Panc1 (cell line): Measurements from ENCODE around the gene SETMAR. TPM values are rescaled to one million over a fixed set of nuclear protein-coding genes. Genes with fewer than 3 reads are reported as not detected.

Experiments used
- ATAC-seq: fragments of 200-7000 bp; cut with Tn5 transposase; 2 replicates; pipeline ENCODE4 v1.9.1; 2020; ENCODE audit warnings: mild to moderate bottlenecking, moderate library complexity
- BruUV-seq: library from RNA; stranded (reverse); fragments of 400-500 nt; replicated peaks from 2 replicates; lab custom pipeline; 2021; lab: Mats Ljungman, UMichigan
- CTCF ChIA-PET: fragments of 300-600 bp; sonication (Branson Sonifier 250); formaldehyde crosslinking; loops from one replicate; lab custom pipeline; 2022; ENCODE audit warnings: antibody characterized with exemption; lab: Charles Lee
- POLR2A ChIA-PET: fragments of 300-600 bp; sonication (Branson Sonifier 250); formaldehyde crosslinking; loops from one replicate; lab custom pipeline; 2022; ENCODE audit warnings: antibody characterized with exemption; lab: Charles Lee
- DNase-seq: peaks from one replicate; pipeline ENCODE4 v3.0.0-alpha.2; 2010; ENCODE audit warnings: low read depth, low spot score
- H3K27ac ChIP-seq: 2 replicates; pipeline ENCODE4 v1.5.1; 2011; ENCODE audit warnings: mild to moderate bottlenecking, low read length, inconsistent platforms
- H3K27me3 ChIP-seq: fragments of 200-500 bp; sonication (Bioruptor generic); 2 replicates; pipeline ENCODE4 v1.6.0; 2014; ENCODE audit warnings: low read length, inconsistent platforms; ENCODE audit not compliant: control insufficient read depth, insufficient read depth
- H3K36me3 ChIP-seq: fragments of 200-500 bp; sonication (Bioruptor generic); 2 replicates; pipeline ENCODE4 v1.5.1; 2014; ENCODE audit warnings: inconsistent platforms, mild to moderate bottlenecking, low read length, moderate library complexity; ENCODE audit not compliant: control insufficient read depth, insufficient read depth
- H3K4me1 ChIP-seq: 2 replicates; pipeline ENCODE4 v1.5.1; 2011; ENCODE audit warnings: inconsistent platforms, mild to moderate bottlenecking, low read length, moderate library complexity; ENCODE audit not compliant: control insufficient read depth, insufficient read depth
- H3K4me3 ChIP-seq, 2 experiments: 2 replicates each; pipeline ENCODE4 v1.5.1; 2011 to 2012; ENCODE audit warnings: low read depth in 2 of 2, low read length in 2 of 2, mild to moderate bottlenecking in 2 of 2, inconsistent platforms in 1 of 2, moderate library complexity in 1 of 2
- H3K9me3 ChIP-seq: fragments of 200-500 bp; sonication (Bioruptor generic); 2 replicates; pipeline ENCODE4 v1.5.1; 2014; ENCODE audit warnings: low read depth, mild to moderate bottlenecking, inconsistent platforms, low read length, moderate library complexity; ENCODE audit not compliant: control insufficient read depth, insufficient read depth
- POLR2AphosphoS5 ChIP-seq: IDR thresholded peaks from 2 replicates; pipeline ENCODE4 v1.6.1; 2012; ENCODE audit warnings: mild to moderate bottlenecking, low read depth, low read length, moderate library complexity
- SIN3A ChIP-seq: IDR thresholded peaks from 2 replicates; pipeline ENCODE4 v1.6.1; 2012; ENCODE audit warnings: low read depth, mild to moderate bottlenecking, low read length, moderate library complexity, borderline replicate concordance; ENCODE audit not compliant: insufficient read depth
- TCF7L2 ChIP-seq: IDR thresholded peaks from 2 replicates; pipeline ENCODE4 v1.6.1; 2011; ENCODE audit warnings: mild to moderate bottlenecking, low read depth, low read length, inconsistent platforms
- in situ Hi-C: cut with HindIII; loops from 2 replicates; pipeline ENCODE4 v1.10.0; 2016; ENCODE audit warnings: low sequenced_read_pairs, low pct_unique_long_range_greater_than_20kb
- intact Hi-C: fragments of 100-400 bp; cut with micrococcal nuclease; formaldehyde crosslinking; loops from one replicate; pipeline ENCODE4 v1.10.0; 2022; ENCODE audit not compliant: unreplicated experiment
- total RNA-seq: library from RNA; stranded (reverse); gene quantifications from one replicate; pipeline ENCODE4 v1.2.1, GENCODE V29; 2021; ENCODE audit not compliant: unreplicated experiment
- TF ChIP-seq, protein P1 (sequence below), 2 experiments: IDR thresholded peaks; 2 replicates each; pipeline ENCODE4 v1.6.1; 2011 to 2012; ENCODE audit warnings: low read depth in 2 of 2, control low read depth in 1 of 2, low read length in 1 of 2, mild to moderate bottlenecking in 1 of 2, moderate library complexity in 1 of 2; ENCODE audit not compliant: insufficient read depth in 1 of 2
- TF ChIP-seq, protein P2 (sequence below): fragments of 450-650 bp; IDR thresholded peaks from 2 replicates; pipeline ENCODE4 v1.5.1; 2017; ENCODE audit warnings: mild to moderate bottlenecking

Gene SETMAR
- total RNA-seq, 1 experiment from 2014 or later = 9.6 TPM

DNA sequence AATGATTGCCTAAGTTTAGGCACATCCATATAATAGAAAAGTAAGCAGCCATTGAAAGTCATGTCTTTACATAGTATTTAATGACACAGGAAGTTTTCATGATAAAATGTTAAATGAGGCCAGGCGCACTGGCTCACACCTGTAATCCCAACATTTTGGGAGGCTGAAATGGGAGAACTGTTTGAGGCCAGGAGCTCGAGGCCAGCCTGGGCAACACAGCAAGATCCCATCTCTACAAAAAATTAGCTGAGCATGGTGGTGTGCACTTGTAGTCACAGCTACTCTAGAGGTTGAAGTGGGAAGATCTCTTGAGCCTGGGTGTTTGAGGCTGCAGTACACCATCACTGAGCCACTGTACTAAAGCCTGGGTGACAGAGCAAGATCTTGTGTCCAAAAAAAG is 59.4 kb downstream of the SETMAR start:
- ChIA-PET POLR2A (no interaction called here), CTCF (no interaction called here)
- no TSS peak for BruUV-seq
- intact Hi-C loops = no loop called here
- TF ChIP-seq SIN3A = no peak
- TF ChIP-seq POLR2AphosphoS5 = no peak
- TF ChIP-seq, protein P1, sequence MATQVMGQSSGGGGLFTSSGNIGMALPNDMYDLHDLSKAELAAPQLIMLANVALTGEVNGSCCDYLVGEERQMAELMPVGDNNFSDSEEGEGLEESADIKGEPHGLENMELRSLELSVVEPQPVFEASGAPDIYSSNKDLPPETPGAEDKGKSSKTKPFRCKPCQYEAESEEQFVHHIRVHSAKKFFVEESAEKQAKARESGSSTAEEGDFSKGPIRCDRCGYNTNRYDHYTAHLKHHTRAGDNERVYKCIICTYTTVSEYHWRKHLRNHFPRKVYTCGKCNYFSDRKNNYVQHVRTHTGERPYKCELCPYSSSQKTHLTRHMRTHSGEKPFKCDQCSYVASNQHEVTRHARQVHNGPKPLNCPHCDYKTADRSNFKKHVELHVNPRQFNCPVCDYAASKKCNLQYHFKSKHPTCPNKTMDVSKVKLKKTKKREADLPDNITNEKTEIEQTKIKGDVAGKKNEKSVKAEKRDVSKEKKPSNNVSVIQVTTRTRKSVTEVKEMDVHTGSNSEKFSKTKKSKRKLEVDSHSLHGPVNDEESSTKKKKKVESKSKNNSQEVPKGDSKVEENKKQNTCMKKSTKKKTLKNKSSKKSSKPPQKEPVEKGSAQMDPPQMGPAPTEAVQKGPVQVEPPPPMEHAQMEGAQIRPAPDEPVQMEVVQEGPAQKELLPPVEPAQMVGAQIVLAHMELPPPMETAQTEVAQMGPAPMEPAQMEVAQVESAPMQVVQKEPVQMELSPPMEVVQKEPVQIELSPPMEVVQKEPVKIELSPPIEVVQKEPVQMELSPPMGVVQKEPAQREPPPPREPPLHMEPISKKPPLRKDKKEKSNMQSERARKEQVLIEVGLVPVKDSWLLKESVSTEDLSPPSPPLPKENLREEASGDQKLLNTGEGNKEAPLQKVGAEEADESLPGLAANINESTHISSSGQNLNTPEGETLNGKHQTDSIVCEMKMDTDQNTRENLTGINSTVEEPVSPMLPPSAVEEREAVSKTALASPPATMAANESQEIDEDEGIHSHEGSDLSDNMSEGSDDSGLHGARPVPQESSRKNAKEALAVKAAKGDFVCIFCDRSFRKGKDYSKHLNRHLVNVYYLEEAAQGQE (IDR thresholded peaks at IDR 0.05; ENCODE audit: insufficient read depth in 1 of 2, low read depth in 2 of 2, low read length in 1 of 2) = no peak
- TF ChIP-seq TCF7L2 = no peak
- TF ChIP-seq, protein P2, sequence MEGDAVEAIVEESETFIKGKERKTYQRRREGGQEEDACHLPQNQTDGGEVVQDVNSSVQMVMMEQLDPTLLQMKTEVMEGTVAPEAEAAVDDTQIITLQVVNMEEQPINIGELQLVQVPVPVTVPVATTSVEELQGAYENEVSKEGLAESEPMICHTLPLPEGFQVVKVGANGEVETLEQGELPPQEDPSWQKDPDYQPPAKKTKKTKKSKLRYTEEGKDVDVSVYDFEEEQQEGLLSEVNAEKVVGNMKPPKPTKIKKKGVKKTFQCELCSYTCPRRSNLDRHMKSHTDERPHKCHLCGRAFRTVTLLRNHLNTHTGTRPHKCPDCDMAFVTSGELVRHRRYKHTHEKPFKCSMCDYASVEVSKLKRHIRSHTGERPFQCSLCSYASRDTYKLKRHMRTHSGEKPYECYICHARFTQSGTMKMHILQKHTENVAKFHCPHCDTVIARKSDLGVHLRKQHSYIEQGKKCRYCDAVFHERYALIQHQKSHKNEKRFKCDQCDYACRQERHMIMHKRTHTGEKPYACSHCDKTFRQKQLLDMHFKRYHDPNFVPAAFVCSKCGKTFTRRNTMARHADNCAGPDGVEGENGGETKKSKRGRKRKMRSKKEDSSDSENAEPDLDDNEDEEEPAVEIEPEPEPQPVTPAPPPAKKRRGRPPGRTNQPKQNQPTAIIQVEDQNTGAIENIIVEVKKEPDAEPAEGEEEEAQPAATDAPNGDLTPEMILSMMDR = no peak
- H3K9me3 ChIP-seq = no peaks in the 10 kb centered on the region
- in situ Hi-C loops = no loop called here
- H3K27me3 ChIP-seq = no peaks in the 10 kb centered on the region
- DNase-seq = no peak
- no peak overlapping the region for H3K27ac ChIP-seq
- H3K4me1 ChIP-seq = no peaks in the 10 kb centered on the region
- H3K36me3 ChIP-seq = no peaks in the 10 kb centered on the region
- no peak overlapping the region for H3K4me3 ChIP-seq
- ATAC-seq = no peak

Other genes starting within 250 kb of the SETMAR start
- gene SUMF1, start 163.9 kb downstream of the SETMAR start, total RNA-seq = 15.5 TPM
- gene ITPR1, start 190.0 kb downstream of the SETMAR start, total RNA-seq = 8.7 TPM